Measurements from ENCODE around the gene ADGRA3.

Gene ADGRA3

GRCh38 chr4:22462688-22463087 lies 53.2 kb downstream of the ADGRA3 start:
- no peak for TF ChIP-seq CTCF (IDR thresholded peaks at IDR 0.05; ENCODE audit: control extremely low read depth, extremely low read depth, low read depth, missing control alignments)
- DNase-seq (ENCODE audit: extremely low spot score) = no peak
- ChIA-PET CTCF (interaction anchor here (1.2 to 2.0 kb wide), 3 partner anchors 11 to 16 kb away, joined by 3 to 5 read pairs (median 4); no protein-coding TSS in a partner anchor), POLR2A (no interaction called here)

GRCh38 chr4:22460266-22460665 lies 55.6 kb downstream of the ADGRA3 start:
- POLR2A ChIA-PET = no interaction called here
- DNase-seq (ENCODE audit: extremely low spot score) = no peak
- CTCF ChIA-PET = no interaction called here
- TF ChIP-seq CTCF (IDR thresholded peaks at IDR 0.05; ENCODE audit: control extremely low read depth, extremely low read depth, low read depth, missing control alignments) = no peak

- TF ChIP-seq CTCF (IDR thresholded peaks at IDR 0.05; ENCODE audit: control extremely low read depth, extremely low read depth, low read depth, missing control alignments) = no peak
- CTCF ChIA-PET = no interaction called here
- POLR2A ChIA-PET = no interaction called here
- no peak for DNase-seq (ENCODE audit: extremely low spot score)
These were observed 57.8 kb downstream of the ADGRA3 start for GRCh38 chr4:22458098-22458497.

GRCh38 chr4:22457348-22457747 lies 58.5 kb downstream of the ADGRA3 start:
- ChIA-PET POLR2A (no interaction called here), CTCF (no interaction called here)
- TF ChIP-seq CTCF (IDR thresholded peaks at IDR 0.05; ENCODE audit: control extremely low read depth, extremely low read depth, low read depth, missing control alignments) = no peak
- DNase-seq (ENCODE audit: extremely low spot score) = no peak

GRCh38 chr4:22456291-22456690 lies 59.6 kb downstream of the ADGRA3 start:
- ChIA-PET CTCF (no interaction called here), POLR2A (no interaction called here)
- no peak for TF ChIP-seq CTCF (IDR thresholded peaks at IDR 0.05; ENCODE audit: control extremely low read depth, extremely low read depth, low read depth, missing control alignments)
- DNase-seq (ENCODE audit: extremely low spot score) = no peak

- no peak for DNase-seq (ENCODE audit: extremely low spot score)
- no peak for TF ChIP-seq CTCF (IDR thresholded peaks at IDR 0.05; ENCODE audit: control extremely low read depth, extremely low read depth, low read depth, missing control alignments)
- CTCF ChIA-PET = interaction anchor here (1.0 to 1.6 kb wide), 2 partner anchors 10 to 11 kb away, joined by 3 to 4 read pairs; no protein-coding TSS in a partner anchor
- POLR2A ChIA-PET = no interaction called here
These were observed 60.9 kb downstream of the ADGRA3 start for GRCh38 chr4:22454955-22455354.
